TTC549 (cell line): ENCODE measurements around the gene LIMA1.
"Not testable (repeated sequence)": the region's sequence is repeated elsewhere in the genome, so short reads cannot be mapped to it uniquely, and the experiment has no call there.

Experiments used
- FAIRE-seq: peaks from 2 replicates; lab custom pipeline; 2012; peaks lifted over from hg19 to GRCh38; lab: Jason Lieb, UNC

The LIMA1 gene

DNA sequence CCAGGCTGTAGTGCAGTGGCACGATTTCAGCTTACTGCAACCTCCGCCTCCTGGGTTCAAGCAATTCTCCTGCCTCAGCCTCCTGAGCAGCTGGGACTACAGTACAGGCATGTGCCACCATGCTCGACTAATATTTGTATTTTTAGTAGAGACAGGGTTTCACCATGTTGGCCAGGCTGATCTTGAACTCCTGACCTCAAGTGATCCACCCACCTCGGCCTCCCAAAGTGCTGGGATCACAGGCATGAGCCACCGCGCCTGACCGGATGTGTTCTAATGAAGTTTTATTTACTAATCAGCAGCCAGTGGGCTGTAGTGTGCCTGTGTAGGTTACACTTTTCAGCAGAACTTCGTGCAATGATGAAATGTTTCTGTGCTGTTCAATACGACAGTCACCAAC is 35.7 kb downstream of the LIMA1 start:
- FAIRE-seq = not testable (repeated sequence)

- FAIRE-seq = no peak
Measured at GRCh38 chr12:50246873-50247612, 36.3 kb downstream of the LIMA1 start.

DNA sequence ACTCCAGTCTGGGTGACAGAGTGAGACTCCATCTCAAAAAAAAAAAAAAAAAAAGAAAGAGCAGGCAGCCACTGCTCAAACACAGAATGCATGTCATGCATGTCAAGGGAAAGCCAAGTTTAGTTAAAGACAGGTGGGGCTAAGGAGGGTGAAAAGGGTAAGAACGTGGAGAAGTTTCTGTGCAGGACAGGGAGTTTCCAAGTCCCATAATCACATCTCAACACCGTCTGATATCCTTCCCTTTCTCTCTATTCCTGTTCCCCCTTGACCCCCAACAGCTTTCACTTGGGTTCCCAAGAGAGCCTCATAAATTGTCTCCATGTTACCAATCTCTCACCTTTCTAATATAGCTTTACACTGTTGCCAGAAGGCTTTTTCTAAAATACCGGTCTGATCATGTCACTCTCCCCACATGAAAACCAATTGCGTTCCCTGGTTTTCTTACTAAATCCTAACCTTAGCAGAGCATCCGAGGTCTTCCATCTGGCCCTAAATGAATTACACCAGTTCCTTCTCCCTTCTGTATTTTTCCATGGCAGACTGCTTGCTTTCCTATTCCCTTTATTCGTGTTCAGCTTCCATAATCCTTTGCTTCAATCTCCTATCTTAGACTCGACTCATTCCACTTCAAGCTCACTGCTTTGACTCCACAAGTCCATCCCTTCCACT is 37.0 kb downstream of the LIMA1 start:
- no peak for FAIRE-seq

- FAIRE-seq = no peak
Measured at GRCh38 chr12:50243507-50243906, 39.8 kb downstream of the LIMA1 start.

GRCh38 chr12:50242751-50243191 is 40.5 kb downstream of the LIMA1 start:
- no peak for FAIRE-seq

- FAIRE-seq = no peak
Measured at GRCh38 chr12:50241178-50241577, 42.1 kb downstream of the LIMA1 start.

GRCh38 chr12:50240792-50241114 is 42.6 kb downstream of the LIMA1 start:
- FAIRE-seq = no peak

DNA sequence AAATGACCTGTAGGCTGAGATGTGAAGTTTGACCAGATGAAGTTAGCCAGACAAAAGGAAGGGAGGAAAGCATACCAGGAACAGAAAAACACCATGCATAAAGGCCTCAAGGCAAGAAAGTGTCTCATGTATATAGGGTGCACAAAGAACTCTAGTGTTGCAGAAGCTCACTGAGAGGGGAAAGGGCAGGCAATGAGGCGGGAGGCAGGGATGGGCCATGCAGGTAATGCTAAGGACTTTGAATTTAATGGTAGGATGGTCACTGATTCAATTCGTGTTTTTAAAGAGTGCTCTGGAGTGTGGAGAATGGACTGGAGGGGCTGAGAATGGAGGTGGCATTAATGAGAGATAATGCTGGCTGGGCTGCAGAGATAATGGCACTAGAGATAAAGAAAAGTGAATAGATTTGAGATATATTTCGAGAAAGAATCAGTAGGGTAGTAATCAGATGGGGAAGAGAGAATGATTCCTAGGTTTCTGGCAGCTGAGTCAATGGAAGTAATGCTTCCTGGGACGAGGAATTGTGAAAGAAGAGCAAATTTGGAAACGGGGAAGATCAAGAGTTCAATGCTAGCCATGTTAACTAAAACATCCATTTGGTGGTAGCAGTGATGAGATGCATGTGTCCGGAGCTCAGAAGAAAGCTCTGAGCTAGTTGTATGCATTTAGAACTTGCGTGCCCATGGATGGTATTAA is 43.1 kb downstream of the LIMA1 start:
- FAIRE-seq = no peak

- no peak for FAIRE-seq
Measured at GRCh38 chr12:50239355-50239891, 43.9 kb downstream of the LIMA1 start.

DNA sequence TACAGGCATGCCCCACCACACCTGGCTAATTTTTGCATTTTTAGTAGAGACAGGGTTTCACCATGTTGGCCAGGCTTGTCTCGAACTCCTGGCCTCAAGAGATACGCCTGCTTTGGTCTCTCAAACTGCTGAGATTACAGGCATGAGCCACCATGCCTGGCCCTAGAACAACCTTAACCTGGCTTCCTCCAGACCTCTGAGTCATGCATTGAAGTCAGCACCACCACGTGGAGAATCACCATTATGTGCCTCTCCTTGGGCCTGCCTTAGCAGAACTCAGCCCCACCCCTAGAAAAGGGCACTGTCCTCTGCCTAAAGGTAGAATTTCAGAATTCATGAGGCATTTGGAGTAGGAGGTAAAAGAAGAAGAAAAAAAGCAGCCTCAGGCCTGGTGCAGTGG is 49.0 kb downstream of the LIMA1 start:
- FAIRE-seq = no peak

DNA sequence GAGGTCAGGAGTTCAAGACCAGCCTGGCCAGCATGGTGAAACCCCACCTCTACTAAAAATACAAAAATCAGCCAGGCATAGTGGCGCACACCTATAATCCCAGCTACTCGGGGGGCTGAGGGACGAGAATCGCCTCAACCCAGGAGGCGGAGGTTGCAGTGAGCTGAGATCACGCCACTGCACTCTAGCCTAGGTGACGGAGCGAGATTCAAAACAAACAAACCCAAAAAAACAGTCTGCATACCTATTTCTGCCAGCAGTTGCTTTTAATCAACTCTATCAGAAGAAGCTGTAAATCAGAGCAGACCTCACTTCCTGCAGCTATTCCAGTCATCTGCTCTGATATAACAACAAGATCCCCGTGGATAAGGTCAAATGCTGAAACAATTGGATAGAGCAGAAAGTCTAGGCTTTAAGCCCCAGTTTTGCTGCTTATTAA is 50.5 kb downstream of the LIMA1 start:
- no peak for FAIRE-seq

DNA sequence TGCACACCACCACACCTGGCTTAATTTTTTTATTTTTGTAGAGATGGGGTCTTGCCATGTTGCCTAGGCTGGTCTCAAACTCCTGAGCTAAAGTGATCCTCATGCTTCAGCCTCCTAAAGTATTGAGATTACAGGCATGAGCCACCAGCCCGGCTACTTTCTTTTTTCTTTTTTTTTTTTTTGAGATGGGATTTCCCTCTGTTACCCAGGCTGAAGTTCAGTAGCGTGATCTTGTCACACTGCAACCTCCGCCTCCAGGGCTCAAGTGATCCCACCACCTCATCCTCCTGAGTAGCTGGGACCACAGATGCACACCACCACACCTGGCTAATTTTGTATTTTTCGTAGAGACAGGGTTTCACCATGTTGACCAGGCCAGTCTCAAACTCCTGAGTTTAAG is 51.1 kb downstream of the LIMA1 start:
- FAIRE-seq = no peak

DNA sequence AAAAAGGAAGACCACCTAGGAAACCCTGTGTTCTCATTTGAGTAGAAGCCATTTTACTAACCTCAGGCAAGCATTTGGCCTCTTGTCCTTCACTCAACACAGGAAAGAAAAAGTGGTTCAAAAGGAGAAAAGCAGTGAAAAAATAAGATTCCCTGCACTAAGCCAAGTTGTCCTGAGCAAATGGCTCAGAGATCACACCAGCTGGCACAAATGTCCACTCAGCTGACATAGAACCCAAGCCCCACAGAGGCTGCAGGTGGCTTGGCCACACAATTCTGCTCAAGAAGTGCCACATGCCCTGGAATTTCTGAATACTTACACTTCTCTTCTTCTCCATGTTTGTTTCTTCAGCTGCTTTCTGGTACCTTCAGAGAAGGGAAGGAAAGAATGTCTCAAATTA is 52.0 kb downstream of the LIMA1 start:
- no peak for FAIRE-seq

DNA sequence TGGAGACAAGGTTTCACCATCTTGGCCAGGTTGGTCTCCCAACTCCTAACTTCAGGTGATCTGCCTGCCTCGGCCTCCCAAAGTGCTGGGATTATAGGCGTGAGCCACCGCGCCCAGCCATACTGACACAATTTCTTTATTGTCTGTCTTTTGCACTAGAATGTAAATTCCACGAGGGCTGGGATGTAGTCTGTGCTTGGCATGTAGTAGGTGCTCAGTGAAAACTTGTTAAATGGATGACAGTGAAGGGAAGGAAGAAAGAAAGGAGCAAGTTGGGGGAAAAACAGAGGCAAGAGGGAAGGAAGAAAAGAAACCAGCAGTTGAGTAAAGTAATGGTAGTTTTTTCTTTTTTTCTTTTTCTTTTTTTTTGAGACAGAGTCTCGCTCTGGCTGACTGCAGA is 53.1 kb downstream of the LIMA1 start:
- no peak for FAIRE-seq

DNA sequence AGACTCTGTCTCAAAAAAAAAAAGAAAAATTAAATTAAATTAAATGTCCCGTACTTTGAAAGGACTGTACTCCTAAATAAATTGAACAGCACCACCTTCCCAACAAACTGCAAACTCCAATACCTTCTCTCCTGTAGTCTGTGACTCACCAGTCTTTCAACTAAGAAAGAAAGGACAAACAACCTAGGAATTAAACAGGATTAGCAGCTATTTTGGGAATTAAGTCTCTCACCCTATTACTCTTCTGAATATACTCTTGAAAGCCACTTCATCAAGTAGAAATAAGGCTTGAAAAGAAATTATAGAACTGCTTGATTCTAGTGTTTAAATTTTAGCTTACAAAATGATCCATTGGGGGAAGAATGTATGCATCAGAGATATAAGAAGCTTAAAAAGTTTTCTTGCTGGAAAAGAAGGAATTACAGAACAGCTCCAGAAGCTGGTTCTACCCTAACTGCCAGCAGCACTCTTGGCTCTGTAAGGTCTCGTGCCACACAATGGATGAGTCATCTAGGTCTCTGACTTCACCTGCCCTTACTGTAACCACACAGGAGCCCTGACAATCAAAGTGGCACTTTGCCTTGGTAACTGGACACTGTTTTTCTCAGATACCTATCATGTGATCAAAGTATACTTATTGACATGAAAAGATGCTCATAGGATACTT is 59.2 kb downstream of the LIMA1 start:
- no peak for FAIRE-seq

DNA sequence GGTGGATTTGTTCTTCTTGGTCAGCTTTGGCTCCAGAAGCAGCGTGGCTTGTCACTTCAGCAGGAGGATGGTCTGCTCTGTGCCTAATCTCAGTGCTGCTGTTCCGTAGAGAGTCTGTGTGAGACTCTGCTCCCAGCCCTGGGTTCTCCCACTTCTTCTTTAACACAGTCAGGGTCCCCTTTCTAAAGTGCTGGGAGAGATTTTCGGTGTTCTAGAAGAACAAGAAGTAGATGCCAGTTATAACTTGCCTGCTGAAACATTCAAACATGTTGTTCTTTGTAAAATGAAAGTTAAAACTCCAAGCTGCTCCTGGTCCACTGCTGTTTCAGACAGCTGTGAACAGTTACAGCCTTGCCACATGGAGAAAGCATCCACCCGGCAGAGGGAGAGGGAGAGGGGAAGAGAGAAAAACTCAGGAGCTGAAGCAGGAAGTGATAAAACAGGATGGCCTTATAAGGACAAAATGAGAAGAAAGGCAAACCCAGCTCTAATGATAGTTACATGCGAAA is 61.0 kb downstream of the LIMA1 start:
- peak; percentile 70 for FAIRE-seq

- no peak for FAIRE-seq
Measured at GRCh38 chr12:50221228-50222008, 61.9 kb downstream of the LIMA1 start.

- no peak for FAIRE-seq
Measured at GRCh38 chr12:50220363-50220995, 62.8 kb downstream of the LIMA1 start.

DNA sequence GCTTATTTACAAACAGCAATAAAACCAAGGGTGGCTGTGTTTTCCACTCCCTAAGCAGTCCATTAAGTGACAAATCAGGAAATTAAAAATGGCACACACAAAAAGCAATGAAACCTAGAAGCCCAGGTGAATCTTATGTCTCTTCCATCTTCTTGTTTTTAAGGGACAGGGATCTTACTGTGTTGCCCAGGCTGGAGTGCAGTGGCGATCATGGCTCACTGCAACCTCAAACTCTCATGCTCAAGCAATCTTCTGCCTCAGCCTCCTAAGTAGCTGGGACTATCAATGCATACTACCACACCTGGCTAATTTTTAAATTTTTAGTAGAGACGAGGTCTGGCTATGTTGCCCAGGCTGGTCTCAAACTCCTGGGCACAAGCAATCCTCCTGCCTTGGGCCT is 63.8 kb downstream of the LIMA1 start:
- FAIRE-seq = no peak

DNA sequence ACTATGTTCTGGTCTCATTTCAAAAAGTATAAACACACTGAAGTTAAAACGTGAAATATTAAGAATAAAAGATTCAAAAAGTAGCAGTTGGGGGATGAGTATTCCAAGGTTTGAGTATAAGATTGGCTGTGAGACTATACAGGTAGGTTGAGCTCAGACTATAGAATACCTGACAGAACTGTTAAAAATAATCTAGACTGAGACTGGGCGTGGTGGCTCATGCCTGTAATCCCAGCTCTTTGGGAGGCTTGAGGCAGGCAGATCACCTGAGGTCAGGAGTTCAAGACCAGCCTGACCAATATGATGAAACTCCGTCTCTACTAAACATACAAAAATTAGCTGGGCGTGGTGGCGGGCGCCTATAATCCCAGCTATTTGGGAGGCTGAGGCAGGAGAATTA is 64.3 kb downstream of the LIMA1 start:
- FAIRE-seq = not testable (repeated sequence)

DNA sequence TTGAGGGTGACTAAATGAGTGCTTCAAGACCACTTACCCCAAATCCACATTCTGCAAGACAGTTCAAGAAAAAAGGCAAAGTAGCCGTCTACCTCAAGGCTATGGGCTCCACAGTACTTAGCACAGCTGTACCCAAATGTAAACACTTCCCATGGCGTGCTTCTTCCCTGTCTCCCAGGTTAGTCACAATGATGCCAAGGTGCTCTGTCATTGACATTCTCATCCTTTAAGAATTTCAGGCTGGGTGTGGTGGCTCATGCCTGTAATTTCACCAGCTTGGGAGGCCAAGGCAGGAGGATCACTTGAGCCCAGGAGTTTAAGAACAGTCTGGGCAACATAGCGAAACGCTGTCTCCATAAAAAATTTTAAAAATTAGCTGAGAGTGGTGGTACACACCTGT is 64.9 kb downstream of the LIMA1 start:
- no peak for FAIRE-seq
